Right lung (tissue), 5 donors: ENCODE results near the gene CIB2. TPM values are rescaled to one million over a fixed set of nuclear protein-coding genes. Genes with fewer than 3 reads are reported as not detected.

Experiments used
- DNase-seq, 2 donors: peaks; one replicate each; pipeline ENCODE4 v3.0.0-alpha.2; 2013
- polyA plus RNA-seq, 5 donors: library from polyadenylated mRNA; unstranded; fragments of 120-200 nt; gene quantifications; one replicate each; pipeline versions ENCODE4 v1.2.1 to v1.2.3, GENCODE V29; 2013; ENCODE audit warnings: inconsistent platforms in 1 of 5, low replicate concordance in 1 of 5; ENCODE audit not compliant: insufficient read length in 5 of 5, insufficient read depth in 1 of 5

The CIB2 gene
- polyA plus RNA-seq, 5 donors, result 21.3 to 32.5 (median 29.1) TPM

DNA sequence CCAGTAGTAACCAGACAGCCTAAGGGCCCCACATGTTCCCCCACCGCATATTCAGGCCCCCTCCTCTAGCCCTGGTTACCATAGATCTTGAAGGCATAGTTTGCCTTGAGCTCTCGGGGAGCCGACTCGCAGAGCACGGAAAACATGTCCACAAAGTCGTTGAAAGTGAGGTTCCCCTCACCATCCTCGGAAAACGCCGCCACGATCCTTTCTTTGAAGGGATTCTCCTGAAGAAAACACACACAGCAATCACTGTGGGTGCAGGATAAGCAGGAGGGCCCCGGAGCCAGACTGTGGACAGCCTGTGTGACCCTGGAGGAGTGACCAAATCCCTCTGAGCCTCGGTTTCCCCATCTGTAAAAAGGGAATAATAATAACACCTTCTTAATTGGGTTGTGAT is 22.1 kb downstream of the CIB2 start:
- DNase-seq, result no peak

DNA sequence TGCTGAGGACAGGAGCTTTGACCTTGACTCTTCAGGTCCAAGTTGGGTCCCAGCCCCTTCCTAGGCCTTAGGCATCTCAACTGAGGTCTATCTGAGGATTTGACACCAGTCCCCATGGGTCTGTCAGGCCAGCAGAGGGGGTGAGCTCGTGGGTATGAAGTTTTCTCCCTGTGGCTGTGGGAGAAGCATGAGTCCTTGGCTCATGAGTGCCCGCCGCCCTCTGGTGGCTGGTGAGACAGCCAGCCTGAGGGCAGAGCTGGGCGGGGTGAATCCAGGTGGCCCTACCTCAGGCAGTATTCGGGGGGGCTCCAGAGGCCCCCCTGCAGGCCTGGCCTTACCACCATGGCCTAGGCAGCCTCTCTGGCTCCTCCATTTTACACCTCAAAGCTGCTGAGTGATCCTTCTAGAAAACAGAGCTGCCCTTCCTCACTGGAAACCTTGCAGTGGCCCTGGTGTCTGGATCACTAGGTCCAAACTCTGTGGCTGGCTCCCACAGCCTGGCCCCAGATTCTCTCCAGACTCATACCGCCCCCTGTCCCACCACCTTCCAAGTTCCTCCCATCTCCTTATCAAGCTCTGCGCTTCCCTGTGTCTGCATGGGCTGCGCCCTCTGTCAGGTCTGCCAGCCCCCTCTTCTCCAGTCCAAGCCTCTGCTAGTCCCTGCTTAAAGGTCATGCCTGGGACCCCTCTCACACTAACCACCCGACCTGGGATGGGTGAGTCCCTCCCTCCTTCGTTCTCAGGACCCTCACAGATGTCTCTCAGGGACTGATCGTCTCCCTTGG is 22.8 kb downstream of the CIB2 start:
- DNase-seq, result peak in 1 of 2 donors; percentile 71

DNA sequence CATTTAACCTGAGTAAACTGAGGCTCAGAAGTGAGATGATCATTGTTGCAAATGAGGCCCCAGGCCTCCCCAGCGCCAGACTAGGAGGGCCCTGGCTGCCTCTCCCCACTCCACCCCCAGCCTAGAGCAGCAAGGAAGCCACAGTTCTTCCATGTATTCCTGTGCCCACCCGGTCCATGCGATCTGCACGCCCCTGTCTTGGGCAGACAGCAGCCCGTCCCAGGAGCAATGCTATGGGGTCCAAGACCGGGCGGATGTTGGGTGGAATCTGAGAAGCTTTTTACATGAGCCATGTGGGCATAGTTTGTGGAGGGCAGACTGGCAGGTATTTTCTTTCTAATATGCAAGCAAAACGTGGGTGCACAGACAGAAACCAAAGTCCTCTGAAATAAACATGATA is 23.8 kb downstream of the CIB2 start:
- DNase-seq, result no peak

DNA sequence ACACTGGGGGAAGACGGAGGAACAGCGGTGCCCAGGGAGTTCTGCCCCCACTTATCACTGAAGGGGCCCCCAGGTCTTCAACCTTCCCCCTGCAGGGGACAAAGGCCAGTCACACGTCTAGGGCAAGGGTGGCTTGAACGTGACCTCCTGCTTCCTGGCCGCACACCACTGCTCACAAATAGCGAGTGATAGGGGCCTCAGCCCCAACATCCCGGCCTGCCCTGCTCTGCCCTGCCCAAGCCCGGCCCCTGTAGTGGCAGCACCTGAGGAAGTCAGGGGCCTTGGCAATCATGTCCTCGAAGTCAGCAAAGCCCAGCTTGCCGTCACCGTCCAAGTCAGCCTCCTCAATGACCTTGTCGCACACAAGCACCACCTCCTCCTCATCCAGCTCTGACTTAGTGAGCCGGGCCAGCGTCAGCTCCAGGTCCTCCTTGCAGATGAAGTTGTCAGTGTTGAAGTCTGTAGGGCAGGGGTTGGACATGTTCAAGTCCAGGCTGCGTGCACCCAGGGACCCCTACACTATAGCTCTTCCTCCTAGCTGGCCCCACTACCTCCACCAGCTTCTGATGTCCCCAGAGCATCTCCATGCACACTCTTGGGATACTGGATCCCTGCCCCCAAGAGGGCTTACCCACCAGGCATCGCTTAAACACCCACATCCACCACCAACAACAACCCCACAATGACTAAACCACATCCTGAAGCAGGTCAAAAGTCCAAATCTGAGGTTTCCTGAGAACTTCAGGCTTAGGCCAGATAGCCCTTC is 25.6 kb downstream of the CIB2 start:
- no peak for DNase-seq

DNA sequence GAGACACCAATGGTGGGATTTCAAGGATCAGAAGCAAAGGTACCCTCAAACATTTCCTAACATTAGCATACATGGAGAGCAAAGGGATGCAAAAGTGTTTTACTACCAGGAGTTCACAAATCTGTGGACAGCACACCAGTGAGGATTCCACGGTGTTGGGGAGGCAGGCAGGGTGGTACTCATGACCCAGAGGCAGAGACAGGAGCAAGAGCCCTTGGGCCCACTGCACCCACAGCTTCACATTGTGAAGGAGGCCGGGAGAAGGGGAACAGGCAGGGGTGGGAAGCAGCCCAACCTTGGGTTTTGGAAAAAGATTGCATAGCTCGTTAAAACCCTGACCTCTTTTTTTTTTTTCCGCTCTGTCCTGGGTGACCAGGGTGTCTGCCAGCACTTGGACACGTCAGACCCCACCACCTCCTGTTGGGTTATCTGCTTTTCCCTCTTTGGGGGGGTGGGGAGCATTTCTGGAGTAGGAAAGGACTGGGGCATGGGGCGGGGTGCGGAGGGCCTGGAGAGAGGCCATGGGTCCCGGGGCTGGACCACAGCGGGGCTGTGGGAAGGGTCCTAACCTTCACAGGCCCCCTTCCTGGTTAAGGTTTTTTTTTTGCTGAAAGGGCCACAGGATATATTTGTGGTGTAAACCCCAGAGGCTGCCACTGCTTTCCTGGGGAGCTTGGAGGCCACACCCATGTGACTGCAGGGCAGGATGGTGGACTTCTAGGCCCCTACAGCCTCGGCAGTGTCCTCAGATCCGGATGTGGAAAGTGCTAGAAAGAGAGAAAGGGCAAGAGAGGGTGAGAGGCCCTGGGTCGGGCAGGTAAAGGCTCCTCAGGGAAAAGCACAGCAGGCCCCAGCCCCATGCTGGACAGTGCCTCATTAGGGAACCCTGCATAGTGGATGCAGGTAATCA is 26.4 kb downstream of the CIB2 start:
- DNase-seq, result no peak

DNA sequence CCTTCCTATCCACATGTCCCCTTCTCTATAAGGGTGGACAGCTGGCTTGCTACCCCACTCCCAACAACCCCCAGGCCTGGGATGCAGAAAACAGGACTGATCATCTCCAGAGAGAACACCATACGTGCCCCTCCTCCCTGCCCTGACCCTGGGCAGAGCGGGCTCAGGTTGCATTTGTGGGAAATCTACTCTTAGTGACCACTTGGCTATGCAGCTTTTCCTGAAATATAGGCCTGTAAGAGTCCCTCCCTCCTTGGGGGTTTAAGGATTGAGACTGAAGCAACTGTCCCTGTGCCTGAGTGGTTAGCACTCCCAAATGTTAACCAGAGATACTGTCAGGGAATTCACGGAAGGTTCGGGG is 27.1 kb downstream of the CIB2 start:
- no peak for DNase-seq

DNA sequence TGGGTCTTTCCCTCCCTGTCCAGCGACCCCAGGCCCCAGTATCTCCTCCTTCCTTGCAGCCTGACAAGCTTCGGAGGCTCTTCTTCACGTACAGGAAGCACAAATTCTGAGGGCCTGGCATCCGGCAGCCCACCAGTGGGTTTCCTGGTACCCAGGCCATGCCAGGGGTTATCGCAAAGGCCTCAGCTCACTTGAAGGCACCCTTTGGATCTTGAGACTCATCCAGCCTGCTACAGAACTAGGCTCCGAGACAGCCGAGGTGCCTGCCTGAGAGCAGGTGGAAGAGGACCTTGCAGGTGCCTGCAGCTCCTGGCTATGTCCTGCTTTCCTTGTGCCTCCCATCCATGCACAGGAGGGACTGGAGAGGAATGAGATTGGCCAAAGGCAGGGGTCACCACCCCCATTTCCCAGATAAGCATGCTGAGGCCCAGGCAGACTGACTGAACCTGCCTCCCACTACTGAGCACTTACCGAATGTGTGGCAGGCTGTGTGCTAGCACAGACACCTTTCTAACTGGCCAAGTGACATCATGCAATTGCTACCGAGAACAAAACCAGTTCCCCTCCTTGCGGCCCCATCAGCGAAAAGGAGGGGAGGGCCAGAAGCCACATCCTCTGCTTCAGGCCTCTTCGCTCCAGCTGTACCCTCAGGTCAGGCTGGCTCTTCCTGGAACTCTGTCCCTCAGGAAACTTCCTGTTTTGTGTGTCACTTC is 27.7 kb downstream of the CIB2 start:
- no peak for DNase-seq

DNA sequence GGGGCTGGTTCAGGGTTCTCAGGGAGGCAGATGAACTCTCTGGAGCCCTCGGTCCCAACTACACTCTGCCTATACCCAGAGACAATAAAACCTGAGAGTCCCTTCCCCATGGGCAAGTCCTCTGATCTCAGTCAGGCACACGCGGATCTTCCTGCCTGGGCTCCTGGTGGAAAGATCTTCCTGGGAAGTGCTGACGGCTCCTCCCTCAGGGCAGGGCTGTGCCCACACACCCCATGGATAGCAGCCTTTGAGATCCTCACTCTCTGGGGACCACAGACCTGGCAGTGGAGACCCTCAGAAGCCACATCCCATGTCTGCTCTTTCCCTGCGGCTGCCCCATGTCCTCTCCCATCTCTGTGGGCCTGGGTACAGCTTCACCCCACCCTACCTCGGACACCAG is 28.5 kb downstream of the CIB2 start:
- DNase-seq, result no peak

DNA sequence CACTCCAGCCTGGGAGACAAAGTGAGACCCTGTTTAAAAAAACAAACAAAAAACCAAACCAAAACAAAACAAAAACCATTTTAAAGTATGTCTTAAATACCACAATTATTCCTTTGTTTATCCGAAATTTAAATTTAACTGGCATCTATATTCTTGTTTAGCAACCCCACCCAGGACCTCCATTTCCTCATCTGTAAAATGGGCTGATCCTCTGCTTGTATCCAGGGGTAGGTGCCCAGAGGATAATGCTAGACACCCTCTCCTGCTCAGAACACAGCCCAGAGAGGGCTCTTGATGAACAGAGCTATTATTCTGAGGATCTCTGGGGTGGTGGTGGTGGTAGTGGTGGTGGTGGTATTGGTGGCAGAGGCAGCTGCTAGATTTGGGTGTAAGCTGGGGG is 29.0 kb downstream of the CIB2 start:
- DNase-seq, result no peak

DNA sequence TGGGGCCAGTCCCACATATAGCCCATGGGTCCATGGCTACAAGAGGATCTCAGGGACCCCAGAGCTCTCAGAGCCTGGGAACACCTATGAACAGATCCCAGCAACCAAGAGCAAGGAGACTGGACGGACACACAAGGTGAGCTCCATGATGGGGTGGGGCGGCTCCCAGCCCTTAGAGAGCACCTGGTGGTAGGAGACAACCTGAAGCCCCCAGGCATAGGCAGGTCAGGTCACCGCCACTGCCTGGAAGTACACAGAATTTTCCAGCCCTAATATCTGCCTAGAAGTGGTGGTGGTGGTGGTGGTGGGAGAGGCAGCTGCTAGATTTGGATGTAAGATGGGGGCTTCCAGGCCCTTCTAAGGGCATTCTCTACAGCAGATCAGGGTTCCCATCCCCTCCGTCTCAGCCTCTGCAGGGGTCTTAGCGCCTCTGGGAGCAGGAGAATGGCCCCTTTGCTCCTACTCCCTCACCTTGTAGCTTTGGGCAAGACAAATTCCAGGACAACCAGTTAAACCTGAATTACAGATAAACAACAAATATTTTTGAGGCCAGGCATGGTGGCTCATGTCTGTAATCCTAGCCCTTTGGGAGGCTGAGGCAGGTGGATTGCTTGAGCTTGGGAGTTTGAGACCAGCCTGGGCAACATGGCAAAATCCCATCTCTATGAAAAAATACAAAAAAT is 29.7 kb downstream of the CIB2 start:
- DNase-seq, result no peak

DNA sequence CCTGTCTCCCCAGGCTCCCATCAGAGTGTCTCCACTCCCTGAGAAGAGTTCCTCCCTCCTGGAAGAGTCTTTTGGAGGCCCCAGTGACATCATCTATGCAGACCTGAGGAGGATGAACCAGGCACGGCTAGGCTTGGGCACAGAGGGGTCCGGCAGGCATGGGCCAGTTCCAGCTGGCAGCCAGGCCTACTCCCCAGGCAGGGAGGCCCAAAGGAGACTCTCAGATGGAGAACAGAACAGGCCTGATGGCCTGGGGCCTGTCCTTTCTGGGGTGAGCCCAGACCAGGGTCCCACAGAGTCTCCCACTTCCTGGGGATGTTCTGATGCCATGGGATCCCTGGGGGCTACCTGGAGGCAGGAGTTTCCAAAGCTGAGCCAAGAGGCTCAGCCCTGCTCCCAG is 30.4 kb downstream of the CIB2 start:
- DNase-seq, result no peak

DNA sequence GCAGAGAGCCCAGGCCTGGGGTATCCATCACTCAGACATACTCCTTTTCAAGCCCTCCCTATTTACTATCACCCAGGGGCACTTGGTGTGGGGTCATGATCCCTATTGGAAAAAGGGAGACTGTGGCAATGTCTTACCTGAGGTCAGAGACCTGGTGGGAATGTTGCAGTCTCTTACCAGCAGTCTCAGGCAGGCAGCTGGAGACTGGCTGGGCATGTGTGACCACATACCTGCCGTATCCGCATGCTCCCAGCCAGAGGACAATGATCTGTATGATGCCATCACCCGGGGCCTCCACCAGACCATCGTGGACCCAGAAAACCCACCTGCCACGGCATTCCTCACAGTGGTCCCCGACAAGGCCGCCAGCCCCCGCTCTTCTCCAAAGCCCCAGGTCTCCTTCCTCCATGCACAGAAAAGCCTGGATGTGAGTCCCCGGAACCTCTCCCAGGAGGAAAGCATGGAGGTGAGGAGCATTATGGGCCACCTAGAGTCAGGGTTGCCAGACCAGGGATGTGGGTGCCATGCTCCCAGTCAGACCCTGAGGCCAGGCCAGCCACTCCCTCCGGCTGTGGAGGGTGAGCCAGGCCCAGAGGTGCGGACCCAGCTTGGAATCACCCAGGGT is 33.0 kb downstream of the CIB2 start:
- no peak for DNase-seq

DNA sequence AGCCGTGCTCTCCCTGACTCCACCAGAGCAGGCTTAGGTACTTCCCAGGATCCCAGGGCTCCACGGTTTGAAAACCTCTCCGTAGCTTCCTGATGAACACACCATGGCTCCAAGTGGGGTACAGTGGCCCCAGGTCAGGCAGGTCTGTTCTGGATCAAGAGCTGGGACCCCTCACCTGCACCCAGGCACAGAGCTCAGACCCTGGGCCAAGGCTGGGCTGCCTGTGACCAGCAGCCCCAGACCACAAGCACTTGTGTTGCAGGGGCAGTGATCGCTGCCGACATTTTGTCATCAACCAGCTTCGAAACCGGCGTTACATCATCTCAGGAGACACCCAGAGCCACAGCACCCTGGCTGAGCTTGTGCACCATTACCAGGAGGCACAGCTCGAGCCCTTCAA is 33.6 kb downstream of the CIB2 start:
- no peak for DNase-seq

DNA sequence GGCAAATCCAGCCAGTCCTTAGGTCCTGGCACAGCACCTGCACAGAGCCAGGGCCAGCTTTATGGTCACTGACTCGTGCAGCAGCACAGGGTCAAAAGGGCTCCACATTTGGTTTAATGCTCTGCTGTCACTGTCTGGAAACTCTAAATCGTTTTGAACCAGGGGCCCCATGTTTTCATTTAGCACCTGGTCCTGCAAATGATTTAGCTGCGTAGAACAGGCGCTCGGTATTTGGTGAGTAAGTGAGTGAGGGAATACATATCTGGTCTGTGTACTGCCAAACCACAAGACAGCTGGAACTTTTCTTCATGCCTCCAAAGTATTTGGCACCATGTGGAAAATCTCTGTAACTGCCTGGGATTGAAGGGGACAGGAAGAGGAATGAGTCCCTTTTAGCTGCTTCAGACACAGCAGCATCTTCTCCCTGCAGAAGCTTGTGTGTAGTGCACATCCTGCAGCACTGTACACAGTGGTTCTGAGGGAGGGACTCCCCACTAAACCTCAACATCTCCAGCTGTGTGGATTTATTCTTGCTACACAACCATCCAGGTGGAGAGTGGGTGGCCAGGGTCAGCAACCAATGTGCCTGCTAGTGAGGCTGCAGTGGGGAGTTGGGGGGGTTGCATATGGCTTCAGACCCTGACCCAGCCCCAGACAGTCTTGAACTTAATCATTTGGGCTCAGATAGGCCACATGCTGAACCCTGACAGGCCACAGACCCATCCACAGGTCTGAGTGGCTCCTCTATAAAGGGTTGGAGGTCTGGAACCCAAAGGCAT is 37.8 kb downstream of the CIB2 start:
- DNase-seq, result peak; percentile 79 to 81

DNA sequence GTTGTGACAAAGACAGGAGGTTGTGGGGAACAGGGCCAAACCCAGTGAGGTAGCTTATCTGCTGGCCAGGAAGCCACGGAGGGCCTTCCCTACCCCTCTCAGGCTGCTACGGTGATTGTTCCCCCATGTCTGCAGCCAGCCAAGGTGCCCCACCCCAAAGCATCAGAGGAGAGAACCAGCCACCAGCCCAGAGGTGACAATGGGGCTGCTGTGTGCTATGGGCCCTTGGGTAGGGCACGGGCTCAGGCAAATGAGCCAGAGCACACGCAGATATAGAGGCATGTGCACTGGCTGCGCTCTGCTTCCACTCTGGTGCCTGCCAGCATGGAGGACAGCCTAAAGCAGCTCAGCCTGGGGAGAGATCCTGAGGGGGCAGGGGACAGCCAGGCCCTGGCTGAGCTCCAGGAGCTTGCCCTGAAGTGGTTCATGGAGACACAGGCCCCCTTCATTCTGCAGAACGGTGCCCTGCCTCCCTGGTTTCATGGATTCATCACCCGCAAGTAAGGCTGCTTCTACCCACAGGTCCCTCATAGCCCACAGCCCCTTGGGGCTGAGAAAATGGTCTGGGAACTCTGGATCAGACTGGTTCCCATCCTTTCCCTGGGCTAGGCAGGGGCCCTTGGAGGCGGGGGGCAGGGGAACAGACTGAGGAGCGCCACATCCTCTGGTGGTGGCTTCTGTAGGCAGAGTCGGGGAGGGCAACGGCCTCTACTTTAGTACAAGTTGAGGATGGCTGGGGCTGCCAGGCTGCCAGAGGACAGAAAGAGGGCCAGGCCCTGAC is 38.8 kb downstream of the CIB2 start, which contains the start of gene SH2D7:
TSS of gene SH2D7 (plus strand) at position 301 of the 781 bp plus-strand sequence. CDS start at position 325, 24 bp downstream.
- no peak for DNase-seq

DNA sequence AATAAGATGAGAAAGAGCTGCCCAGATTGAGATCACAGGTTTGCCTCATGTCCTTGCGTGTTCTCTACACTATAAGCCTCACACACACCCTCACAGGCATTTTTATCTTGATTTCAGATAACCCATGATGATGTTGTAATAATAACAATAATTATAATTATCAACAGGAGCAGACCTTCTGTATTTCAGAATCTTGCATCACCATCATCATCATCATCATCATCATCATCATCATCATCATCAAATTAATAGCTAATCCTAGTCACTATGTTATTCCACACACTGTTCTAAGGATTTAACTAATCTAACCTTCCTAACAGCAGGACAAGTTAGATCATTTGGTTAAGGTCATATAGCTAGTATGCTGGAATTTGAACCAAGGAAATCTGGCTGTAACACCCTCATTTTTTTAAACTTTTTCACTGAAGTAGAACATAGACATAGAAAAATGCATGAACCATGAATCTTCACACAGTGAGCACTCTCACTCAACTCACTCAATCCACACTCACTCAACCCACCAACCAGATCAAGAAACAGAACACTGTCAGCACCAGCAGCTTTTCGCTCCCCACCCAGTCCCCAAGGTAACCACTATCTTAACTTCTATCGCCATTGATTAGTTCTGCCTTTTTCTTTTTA is 40.7 kb downstream of the CIB2 start:
- no peak for DNase-seq

DNA sequence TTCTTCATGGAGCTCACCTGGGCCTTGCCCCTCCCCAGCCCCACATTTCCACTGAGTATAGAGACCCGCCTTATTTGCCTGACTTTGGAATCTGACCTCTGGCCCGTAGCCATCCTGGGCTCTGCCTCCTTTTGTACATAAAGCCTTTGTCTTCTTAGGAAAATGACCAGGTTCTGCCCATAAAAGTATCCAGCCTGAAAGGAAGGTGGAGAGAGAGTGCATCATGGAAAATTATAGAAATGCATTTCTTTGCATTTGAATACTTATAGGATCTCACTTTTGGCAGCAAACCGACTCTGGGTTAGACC is 42.5 kb downstream of the CIB2 start:
- no peak for DNase-seq

DNA sequence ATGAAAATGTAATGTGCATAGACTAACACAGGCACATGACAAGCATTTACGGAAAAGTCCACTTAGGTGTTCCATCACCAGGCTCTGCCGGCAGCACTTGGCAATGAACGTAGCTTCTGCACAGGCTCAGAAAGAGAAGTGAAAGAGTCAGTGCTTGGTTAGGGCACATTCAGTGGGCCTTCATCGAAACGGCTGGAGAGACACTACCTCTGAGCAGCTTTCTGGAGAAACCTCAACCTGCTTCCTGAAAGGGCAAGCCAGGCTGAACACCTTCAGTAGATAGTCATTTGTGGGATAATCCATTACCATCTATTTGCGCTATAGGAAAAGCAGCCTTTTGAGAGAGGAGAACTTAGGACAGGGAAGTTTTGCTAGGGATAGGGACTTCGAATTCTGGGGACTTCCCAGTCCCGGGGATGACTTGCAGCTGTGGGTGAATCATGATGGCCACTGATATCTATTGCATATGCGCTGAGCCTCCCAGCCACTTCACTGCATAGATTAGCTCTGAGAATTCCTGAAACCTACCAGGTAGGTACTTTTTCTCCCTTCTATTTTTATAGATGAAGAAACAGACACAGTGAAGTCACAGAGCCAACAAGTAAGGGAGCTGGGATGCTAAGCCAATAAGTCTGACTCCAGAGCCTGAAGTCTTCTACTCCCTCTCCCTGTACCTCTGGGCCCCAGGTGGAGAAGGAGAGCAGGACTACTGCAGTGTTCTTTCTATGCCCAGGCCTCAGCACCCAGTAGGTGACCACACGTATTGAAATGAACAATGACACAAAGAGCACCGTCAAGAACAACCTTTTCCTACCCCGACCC is 43.1 kb downstream of the CIB2 start:
- DNase-seq, result no peak
